H1 (cell line): ENCODE data around the gene SORCS3. TPM values are rescaled to one million over a fixed set of nuclear protein-coding genes. Genes with fewer than 3 reads are reported as not detected.

Experiments used
- BACH1 ChIP-seq: IDR thresholded peaks from 2 replicates; pipeline ENCODE4 v1.6.1; 2012; ENCODE audit warnings: low read length, improper control_type of control experiment
- polyA plus RNA-seq, 7 experiments: library from polyadenylated mRNA; depleted of rRNA in 3 of 7; stranded (reverse) in 5 of 7; unstranded in 2 of 7; fragments of >200 nt in 5 of 7; fragments of 200-250 nt in 2 of 7; gene quantifications; 1 replicate in 5 of 7; 2 replicates in 1 of 7; 4 replicates in 1 of 7; pipeline versions ENCODE4 v1.2.1 to v1.2.3, GENCODE V29; 2011 to 2013; ENCODE audit warnings: missing spikeins in 2 of 7, mixed read lengths in 2 of 7
- total RNA-seq: library from RNA; stranded (reverse); fragmentation: NEBNext Ultra II Directional; extraction: Animal tissue kit (Norgen Biotek cat#: 25700); gene quantifications from 2 replicates; pipeline ENCODE4 v1.2.1, GENCODE V29; 2021
- TF ChIP-seq, protein P1 (sequence below), 3 experiments: IDR thresholded peaks; 1 replicate in 2 of 3; 2 replicates in 1 of 3; pipeline versions ENCODE4 v1.5.1 to v1.6.1; 2011; ENCODE audit warnings: low read length in 3 of 3, mild to moderate bottlenecking in 3 of 3, inconsistent platforms in 2 of 3, low read depth in 1 of 3, moderate library complexity in 1 of 3; ENCODE audit not compliant: insufficient read depth in 1 of 3; ENCODE audit errors: control extremely low read depth in 1 of 3

Gene SORCS3
- total and polyA plus RNA-seq, 2 of the 8 experiments (the other 6 are each of a cell fraction or from before 2014, with no cell fraction given), result 0.26 to 0.88 TPM

DNA sequence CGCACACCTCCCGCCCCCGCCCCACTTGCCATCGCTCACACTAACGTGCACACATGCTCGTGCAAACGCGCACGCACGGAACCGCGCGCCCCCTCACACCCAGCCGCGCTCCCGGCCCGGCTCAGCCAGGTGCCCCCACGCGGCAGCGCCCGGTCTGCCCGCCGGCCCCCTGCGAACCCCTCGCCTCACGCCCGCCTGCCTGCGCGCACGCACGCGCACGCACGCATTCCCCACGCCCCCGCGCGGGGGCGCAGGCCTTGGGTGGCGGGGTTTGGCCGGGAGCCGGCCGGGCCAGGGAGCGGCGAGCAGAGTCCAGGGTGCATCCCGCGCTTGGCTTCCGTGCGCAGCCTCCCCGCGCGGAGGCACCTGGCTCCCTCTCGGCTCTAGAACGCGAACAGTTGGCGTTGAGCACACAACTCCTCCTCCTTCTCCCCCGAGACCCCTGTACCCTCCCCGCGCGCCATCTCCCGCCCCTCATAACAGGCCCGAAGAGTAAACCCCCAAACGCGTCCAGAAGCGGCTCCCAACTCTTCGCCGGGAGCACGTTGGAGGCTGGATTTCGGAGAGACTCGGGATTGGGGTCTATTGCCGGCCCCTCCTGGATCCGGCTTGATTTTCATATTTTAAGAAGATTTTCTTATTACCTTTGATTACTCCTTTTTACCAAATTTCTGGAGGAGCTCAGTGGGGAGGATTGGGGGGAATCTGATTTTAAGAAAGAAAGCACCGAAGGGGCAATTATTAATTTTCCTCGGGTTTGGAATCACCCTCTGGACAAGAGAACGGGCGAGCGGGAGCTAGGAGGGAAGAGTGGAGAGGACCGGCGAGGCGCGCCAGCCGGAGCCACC is 527 bp upstream of the SORCS3 start (continued):
- TF ChIP-seq, protein P1, sequence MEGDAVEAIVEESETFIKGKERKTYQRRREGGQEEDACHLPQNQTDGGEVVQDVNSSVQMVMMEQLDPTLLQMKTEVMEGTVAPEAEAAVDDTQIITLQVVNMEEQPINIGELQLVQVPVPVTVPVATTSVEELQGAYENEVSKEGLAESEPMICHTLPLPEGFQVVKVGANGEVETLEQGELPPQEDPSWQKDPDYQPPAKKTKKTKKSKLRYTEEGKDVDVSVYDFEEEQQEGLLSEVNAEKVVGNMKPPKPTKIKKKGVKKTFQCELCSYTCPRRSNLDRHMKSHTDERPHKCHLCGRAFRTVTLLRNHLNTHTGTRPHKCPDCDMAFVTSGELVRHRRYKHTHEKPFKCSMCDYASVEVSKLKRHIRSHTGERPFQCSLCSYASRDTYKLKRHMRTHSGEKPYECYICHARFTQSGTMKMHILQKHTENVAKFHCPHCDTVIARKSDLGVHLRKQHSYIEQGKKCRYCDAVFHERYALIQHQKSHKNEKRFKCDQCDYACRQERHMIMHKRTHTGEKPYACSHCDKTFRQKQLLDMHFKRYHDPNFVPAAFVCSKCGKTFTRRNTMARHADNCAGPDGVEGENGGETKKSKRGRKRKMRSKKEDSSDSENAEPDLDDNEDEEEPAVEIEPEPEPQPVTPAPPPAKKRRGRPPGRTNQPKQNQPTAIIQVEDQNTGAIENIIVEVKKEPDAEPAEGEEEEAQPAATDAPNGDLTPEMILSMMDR (IDR thresholded peaks at IDR 0.05; ENCODE audit: control extremely low read depth in 1 of 3, insufficient read depth in 1 of 3, low read depth in 1 of 3, low read length in 3 of 3), result peak in 1 of 3 experiments; percentile 3; a peak in 1 of 4 replicates
- TF ChIP-seq BACH1, result no peak
